Coronary artery (tissue), 2 donors: ENCODE data around the gene CEP250.

Experiments used
- DNase-seq: peaks from one replicate; pipeline ENCODE4 v3.0.0-alpha.2; 2017; ENCODE audit warnings: low spot score
- H3K27ac ChIP-seq, 2 donors: fragments of 200-600 bp; sonication (generic); one replicate each; pipeline ENCODE4 v1.5.1; 2016 to 2019
- H3K4me3 ChIP-seq: fragments of 200-600 bp; sonication (generic); 2 replicates; pipeline ENCODE4 v1.5.1; 2016; ENCODE audit warnings: mild to moderate bottlenecking, moderate library complexity
- TF ChIP-seq, protein P1 (sequence below): fragments of 200-600 bp; sonication (generic); IDR thresholded peaks from one replicate; pipeline ENCODE4 v1.5.1; 2019; ENCODE audit warnings: antibody characterized with exemption

Gene CEP250

DNA sequence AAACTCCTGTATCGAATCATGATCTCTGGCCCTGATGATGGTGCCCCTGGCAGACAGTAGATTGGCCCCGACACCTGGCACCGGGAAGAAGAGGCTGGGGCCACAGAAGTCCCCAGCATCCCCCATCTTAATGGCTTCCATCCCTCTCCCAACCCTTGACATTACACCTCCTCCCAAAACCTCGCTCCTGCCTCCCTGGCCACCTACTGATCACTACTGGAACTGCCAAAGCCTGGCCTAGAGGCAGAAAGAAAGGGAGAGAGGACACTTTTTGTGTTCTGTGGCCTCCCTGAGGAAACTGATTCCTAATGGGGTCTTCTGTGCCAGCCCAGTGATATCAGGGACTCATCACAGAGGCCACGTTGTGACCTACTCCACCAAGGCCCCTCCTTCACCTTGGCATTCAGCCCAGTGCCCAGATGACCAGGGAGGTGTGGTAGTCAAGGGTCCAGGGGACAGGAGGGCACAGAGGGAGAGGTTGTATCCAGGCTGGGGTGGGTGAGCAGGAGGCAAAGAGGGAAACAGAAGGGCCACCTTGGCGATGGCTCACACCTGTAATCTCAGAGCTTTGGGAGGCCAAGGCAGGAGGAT is 68.0 kb downstream of the CEP250 start:
- TF ChIP-seq, protein P1, sequence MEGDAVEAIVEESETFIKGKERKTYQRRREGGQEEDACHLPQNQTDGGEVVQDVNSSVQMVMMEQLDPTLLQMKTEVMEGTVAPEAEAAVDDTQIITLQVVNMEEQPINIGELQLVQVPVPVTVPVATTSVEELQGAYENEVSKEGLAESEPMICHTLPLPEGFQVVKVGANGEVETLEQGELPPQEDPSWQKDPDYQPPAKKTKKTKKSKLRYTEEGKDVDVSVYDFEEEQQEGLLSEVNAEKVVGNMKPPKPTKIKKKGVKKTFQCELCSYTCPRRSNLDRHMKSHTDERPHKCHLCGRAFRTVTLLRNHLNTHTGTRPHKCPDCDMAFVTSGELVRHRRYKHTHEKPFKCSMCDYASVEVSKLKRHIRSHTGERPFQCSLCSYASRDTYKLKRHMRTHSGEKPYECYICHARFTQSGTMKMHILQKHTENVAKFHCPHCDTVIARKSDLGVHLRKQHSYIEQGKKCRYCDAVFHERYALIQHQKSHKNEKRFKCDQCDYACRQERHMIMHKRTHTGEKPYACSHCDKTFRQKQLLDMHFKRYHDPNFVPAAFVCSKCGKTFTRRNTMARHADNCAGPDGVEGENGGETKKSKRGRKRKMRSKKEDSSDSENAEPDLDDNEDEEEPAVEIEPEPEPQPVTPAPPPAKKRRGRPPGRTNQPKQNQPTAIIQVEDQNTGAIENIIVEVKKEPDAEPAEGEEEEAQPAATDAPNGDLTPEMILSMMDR = no peak
- no peak overlapping the region for H3K4me3 ChIP-seq
- H3K27ac ChIP-seq = no peak overlapping the region
- no peak for DNase-seq

DNA sequence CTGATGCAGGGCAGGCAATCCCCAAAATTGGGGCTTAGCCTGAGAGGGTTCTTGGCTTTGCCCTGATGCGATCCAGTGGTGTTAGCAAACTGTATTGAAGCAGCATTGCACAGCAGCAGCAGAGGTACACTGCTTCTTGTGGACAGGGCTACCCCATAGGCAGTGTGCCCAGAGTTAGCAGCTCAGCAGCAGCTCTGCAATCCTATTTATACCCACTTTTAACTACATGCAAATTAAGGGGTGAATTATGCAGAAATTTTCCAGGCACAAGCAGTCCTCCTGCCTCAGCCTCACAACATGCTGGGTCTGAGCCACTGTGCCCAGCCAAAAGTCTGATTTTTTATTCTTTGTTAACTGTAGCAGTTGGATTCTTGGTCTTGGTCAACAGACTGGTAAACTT is 70.2 kb downstream of the CEP250 start:
- Histone ChIP-seq H3K4me3 (no peak overlapping the region), H3K27ac (no peak overlapping the region)
- DNase-seq = no peak
- TF ChIP-seq, protein P1 = no peak

DNA sequence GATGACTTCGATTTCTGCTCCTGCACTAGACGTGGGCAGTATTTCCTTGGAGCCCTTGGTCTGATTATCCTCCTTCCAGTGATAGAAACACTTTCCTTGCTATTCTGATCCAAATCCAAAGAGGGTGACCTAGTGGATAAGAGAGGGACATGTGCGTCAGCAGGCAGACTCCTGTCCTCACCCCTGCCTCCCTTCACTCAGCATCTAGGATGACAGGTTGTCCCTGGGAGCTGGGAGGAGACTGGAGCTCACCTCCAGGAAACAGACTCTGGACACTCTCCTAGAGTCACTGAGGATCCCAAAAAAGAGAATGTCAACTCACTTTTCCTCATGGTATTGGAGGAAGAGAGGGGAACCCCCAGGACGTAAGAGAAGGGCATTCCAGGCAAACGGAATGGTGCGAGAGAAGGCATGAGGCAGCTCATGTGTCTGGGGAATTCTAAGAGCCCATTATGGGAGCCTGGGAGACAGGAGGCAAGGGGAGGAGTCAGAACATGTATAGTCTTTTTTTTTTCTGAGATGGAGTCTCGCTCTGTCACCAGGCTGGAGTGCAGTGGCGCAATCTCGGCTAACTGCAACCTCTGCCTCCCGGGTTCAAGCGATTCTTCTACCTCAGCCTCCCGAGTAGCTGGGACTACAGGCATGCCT is 71.8 kb downstream of the CEP250 start:
- TF ChIP-seq, protein P1 = no peak
- no peak overlapping the region for H3K4me3 ChIP-seq
- H3K27ac ChIP-seq = no peak overlapping the region
- DNase-seq = no peak

DNA sequence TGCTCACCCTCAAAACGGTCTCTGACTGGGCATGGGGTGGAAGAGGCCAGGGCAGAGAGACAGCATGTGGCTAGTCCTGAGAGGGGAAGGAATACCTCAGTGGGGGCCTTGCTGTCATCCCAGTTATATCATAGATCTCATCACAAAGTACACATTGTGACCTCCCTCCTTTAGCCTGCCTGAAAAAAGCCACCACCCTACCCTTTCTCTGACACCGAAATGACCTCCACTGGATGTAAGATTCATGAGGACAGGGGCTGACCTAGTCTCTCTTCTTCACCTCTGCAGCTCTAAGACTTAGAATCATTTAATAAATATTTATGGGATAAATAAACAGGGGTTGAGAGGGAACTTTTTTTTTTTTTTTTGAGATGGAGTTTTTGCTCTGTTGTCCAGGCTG is 74.2 kb downstream of the CEP250 start, which contains the start of gene C20orf173:
Gene C20orf173, minus strand, starts transcription at position 101 of the 400 bp plus-strand sequence. CDS start 279 bp downstream, outside the sequence.
- DNase-seq = no peak
- TF ChIP-seq, protein P1 = no peak

DNA sequence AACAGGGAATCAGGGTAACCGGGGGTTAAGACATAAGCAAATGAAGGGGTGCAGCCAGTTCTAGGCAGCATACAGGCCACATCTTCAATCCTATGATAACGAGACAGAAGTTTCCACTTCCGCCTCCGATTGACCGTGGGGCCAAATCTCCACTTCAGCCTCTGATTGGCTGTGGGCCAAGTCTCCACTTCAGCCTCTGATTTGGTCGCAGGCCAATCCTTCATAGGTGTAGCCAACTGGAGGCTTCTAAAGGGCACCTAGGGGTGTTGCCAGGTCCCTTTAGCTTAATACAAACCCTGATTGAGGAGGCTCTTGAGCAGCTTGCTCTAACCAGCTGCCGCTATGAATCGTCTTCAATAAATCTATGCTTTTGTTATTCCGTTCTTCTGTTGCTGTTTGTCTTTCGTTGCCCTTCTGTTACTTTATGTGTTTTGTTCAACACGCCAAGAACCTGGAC is 84.4 kb downstream of the CEP250 start:
- no peak for DNase-seq
- no peak overlapping the region for H3K4me3 ChIP-seq
- TF ChIP-seq, protein P1 = no peak
- no peak overlapping the region for H3K27ac ChIP-seq

More for the DNA sequence above, 74.2 kb downstream of the CEP250 start, which contains the start of gene C20orf173:
- Histone ChIP-seq H3K27ac (no peak within 1 kb of the TSS), H3K4me3 (no peak within 1 kb of the TSS)

DNA sequence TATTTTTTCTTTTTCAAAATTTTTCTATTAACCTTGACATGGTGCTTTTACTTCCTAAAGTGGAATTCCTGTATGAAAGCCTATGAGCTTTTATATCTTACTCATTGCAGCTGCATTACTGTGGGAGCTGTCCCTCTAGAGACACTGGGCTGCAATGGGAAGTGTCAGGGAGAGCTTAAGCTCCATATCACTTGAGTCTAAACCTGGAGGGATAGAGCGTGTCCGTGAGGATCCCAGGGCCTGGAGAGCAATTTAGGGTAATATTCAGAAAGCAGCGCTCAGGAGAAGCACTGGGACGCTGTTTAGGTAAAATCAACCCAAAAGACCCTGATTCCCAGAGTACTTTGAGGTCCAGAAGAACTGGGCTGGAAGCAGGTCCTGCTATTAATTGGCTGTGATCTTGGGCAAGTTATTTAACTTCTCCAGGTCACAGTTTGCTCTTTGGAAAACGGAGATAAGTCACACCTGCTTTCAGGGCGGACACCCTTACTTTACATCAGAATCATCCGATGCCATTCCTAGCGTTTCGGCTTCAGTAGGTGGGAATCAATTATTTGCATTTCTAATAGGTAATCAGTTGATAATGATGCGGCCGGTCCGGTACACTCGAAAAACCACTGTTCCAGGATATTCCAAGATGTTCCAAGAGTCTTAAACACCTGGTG is 85.9 kb downstream of the CEP250 start:
- Histone ChIP-seq H3K27ac (no peak overlapping the region), H3K4me3 (peak overlapping the region; percentile 92)
- DNase-seq = no peak
- TF ChIP-seq, protein P1 = no peak
